GM03348 (cell line): ENCODE data around the gene C11orf98.
"Not testable (repeated sequence)": the region's sequence is repeated elsewhere in the genome, so short reads cannot be mapped to it uniquely, and the experiment has no call there.

Experiments
- DNase-seq: peaks from one replicate; pipeline ENCODE4 v3.0.0; 2012; ENCODE audit warnings: low spot score

The C11orf98 gene

DNA sequence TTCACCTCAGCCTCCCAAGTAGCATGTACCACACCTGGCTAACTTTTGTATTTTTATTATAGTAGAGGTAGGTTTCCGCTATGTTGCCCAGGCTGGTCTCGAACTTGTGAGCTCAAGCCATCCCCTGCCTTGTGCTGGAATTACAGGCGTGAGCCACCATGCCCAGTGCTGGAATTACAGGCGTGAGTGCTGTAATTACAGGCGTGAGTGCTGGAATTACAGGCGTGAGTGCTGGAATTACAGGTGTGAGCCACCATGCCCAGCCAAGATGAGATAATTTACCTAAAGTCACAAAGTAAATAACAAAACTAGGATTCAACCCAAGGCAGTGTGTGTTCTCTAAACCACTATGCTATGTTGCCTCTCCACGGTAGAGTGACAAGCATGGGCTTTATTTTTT lies 17.5 kb upstream of the C11orf98 start:
- DNase-seq = no peak

- DNase-seq = peak; percentile 82
These were observed 15.8 kb upstream of the C11orf98 start for GRCh38 chr11:62680825-62681240.

DNA sequence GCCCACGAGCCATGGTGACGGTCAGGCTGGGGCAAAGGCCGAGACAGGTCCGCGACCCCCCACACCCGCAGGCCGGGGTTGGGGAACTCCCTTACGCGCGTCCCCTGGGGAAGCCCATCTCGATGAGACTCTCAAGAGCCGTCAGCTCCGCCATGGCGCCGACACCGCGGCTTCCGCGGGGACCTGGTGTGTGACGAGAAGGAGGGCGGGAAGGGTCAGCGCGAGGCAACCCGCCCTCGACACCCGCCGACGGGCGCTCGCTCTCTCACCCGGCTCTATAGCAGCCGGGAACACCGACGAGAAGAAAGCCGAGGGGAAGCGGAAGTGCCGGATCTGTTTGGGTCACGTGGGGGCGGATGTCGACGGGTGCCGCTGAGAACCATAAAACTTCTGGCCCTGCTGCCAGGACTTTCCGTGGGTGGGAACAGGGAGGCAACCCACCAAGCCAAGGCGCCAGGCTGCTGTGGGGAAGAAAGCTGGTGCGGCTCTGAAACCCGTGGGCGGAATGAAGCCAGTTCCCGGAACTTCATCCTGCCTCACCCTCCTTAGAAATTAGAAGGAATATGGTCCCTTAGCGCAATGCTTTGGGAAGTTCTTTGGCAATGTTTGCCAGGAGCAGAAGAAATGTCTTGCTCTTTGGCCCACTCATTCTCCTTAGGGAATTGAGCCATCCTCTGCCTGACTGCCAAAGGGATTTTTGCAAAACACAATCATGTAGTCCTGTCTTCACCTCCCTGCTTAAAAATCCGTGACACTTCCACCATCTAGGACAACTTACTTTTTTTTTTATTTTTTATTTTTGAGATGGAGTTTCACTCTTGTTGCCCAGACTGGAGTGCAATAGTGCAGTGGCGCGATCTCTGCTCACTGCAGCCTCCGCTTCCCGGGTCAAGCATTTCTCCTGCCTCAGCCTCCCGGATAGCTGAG lies 14.0 kb upstream of the C11orf98 start, which contains the start of gene UBXN1:
Gene UBXN1 (minus strand): TSS at position 304 of the 927 bp plus-strand sequence. CDS start 150 bp downstream, at position 154.
- DNase-seq = peak; percentile 92

DNA sequence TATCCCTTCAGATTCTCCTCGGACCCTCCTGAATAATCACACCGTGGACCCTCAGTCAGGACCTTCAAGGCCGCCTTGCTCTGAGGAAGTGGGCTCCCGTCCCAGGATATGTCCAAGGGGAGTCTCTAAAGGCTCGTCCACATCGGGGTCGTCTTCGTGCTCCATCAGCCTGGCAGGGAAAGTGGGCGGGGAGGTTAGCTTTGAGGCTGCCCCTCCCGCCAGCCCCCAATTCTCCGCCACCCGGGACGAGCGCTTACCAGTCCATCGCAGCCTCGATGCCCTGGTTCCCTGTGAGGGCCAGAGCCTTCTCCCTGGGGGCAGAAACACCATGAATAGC lies 13.4 kb upstream of the C11orf98 start:
- DNase-seq = no peak

DNA sequence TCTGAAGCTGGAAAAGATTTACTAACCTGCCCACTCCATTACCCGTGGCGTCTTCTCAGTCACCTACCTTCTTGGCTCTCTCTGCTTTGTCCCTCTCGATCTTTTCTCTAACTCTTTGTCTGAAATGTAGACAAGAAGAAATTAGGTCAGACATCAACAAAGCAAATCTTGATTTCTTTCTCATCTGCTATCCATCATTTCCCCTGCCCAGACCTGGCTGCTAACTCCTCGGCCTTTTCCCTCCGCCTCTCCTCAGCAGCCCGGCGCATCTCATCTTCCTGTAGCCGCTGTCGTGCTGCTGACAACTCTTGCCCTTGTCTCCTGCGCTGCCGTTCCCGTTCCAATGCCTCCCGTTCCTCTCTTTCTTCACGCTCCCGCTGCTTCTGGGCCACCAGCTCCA lies 12.7 kb upstream of the C11orf98 start:
- DNase-seq = no peak

DNA sequence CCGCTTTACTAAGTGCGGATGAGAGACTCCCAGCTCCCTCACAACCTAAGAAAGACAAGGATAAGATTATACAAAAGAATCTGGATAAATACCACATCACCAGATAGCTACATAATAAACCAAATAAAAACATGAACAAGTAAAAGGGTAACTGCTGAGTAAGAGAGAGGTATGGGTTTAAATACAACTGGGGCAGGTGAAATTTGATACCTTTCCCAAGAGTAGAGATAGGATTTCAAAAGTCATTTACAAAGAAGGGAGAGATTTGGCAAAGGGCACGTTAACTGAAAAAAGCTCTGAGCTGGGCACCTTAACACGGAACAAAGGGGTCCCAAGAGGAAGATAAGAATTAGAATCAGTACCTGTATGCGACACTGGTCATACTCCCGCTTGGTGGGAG lies 12.1 kb upstream of the C11orf98 start:
- DNase-seq = no peak

GRCh38 chr11:62676698-62677097 lies 11.7 kb upstream of the C11orf98 start:
- no peak for DNase-seq

- not testable (repeated sequence) for DNase-seq
These were observed 10.4 kb upstream of the C11orf98 start for GRCh38 chr11:62675415-62675814.

DNA sequence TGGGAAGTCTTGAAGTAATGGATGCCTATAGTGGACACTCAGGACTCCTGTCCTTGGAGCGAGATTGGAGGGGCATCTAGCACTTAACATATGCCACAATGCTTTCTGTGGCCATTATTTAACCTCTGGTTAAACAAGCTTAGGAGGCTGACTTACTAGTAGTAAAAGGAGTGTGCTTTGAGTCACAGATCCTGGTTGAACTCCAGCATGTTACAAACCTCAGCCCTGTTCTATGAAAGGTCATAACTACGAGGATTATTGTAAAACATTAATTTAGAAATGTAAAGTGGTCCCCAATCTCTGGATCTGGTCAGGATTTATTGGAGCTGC lies 8.2 kb upstream of the C11orf98 start:
- DNase-seq = no peak

DNA sequence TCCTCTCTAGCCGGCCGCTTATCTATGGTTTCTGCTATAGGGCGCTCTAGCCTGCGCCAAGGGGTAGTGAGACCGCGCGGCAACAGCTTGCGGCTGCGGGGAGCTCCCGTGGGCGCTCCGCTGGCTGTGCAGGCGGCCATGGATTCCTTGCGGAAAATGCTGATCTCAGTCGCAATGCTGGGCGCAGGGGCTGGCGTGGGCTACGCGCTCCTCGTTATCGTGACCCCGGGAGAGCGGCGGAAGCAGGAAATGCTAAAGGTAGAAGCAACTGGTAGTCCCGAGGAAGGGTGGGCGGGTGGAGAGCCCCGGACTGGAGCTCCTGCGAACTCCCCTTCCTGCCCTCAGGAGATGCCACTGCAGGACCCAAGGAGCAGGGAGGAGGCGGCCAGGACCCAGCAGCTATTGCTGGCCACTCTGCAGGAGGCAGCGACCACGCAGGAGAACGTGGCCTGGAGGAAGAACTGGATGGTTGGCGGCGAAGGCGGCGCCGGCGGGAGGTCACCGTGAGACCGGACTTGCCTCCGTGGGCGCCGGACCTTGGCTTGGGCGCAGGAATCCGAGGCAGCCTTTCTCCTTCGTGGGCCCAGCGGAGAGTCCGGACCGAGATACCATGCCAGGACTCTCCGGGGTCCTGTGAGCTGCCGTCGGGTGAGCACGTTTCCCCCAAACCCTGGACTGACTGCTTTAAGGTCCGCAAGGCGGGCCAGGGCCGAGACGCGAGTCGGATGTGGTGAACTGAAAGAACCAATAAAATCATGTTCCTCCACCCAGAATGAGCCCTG lies 6.8 kb upstream of the C11orf98 start, which contains the start of the genes LBHD1 and UQCC3:
Gene LBHD1 (minus strand): TSS at position 660 of the 782 bp plus-strand sequence. CDS start 2,236 bp downstream, outside the sequence.
Gene UQCC3 (plus strand): TSS at position 66 of the 782 bp plus-strand sequence. CDS start 73 bp downstream, at position 139.
- peak; percentile 75 for DNase-seq

DNA sequence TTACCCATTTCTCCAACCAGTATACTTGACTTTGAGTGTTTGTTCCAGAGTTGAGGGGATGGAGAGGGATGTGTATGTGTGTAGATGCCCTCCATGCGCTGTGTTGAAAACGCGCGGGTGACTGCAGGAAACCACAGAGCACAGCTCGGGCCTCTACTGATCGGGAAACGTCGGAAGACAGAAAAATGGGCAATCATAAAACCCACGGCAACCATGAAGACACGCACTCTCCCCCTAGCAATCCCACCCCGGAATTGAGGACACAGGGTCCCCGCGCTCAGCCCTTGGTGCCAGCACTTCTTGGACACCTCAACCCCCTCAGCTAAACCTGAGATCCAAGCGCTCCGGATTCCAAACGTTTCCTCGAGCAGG lies 6.2 kb upstream of the C11orf98 start:
- no peak for DNase-seq

DNA sequence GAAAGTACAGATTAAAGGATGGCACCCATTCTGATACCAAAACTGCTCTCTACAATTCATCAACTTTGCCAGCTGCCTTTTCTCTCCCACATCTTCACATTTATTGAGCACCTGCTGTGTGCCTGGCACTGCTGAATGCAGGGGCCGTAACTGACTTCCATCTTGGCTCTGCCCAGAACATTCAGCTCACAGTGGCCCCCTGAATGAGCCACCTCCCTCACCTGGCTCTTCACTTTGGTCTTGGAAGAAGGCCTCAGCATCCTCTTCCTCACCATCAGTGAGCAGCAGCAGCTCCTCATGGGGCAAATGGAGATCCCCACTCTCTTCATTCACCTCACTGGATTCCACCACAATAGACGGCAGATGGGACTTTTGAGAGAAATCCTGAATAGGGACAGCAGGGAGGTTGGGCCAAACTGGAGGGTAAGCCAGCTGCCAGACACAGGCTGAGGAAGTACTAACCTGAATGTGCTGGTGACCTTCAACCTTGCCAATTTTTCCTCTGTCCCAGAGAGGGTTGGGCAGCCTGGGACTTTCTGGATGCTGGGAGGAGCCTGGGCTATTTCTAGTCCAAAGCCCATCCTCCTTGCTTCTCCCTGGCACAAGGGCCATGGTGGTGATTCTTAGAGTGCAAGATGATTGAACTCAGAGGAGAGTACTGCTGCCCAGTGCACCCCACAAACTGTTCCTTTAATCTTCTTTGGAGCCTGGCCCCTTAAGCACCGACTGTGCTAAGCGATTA lies 4.6 kb upstream of the C11orf98 start:
- no peak for DNase-seq

GRCh38 chr11:62667460-62667859 lies 2.5 kb upstream of the C11orf98 start:
- no peak for DNase-seq

GRCh38 chr11:62666259-62666926 lies 1.4 kb upstream of the C11orf98 start:
- no peak for DNase-seq

DNA sequence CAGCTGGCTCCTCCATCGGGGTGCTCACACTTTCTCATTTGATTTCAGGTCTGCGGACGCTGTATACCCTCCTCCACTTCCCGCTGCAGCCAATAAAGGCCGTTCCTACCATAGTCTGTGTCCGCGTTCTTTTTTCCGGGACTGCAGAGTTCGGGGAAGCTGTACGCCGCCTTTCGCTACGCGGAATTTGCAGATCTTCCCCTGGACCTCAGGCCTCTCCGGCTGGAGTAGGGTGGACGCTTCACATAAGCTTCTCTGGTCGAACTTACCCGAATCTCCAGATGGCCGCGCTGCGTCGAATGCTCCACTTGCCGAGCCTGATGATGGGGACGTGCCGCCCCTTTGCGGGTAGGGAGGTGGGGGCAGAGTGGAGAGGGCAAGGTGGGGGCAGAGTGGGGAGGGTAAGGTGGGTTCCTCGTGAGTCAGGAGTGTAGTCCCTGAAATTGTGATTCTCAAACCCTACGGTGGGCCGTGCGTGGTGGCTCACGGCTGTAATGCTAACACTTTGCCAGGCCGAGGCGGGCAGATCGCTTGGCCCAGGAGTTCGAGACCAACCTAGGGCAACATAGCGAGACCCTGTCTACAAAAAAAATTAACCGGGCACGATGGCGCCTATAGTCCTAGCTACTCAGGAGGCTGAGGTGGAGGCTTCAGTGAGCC lies 719 bp upstream of the C11orf98 start:
- DNase-seq = peak; percentile 63

GRCh38 chr11:62664405-62665074 lies 470 bp downstream of the C11orf98 start:
- DNase-seq = peak; percentile 51

GRCh38 chr11:62656796-62657429 lies 8.1 kb downstream of the C11orf98 start:
- DNase-seq = no peak

DNA sequence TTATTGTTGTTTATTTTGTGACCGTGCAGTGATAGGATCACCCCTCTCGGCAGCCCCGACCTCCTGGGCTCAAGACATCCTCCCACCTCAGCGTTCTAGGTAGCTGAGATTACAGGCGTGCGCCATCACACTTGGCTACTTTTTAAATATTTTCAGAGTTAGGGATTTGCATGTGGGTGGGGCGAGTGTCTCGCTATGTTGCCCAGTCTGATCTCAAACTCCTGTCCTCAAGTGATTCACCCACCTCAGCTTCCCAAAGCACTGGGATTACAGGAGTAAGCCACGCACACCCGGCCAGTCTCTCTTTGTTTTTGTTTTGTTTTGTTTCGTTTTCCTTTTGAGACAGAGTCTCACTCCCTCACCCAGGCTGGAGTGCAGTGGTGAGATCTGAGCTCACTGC lies 10.7 kb downstream of the C11orf98 start:
- DNase-seq = no peak

- no peak for DNase-seq
These were observed 12.6 kb downstream of the C11orf98 start for GRCh38 chr11:62652161-62653006.
